Pancreas (tissue), 10 donors: Measurements from ENCODE around the gene HMCN1. TPM values are rescaled to one million over a fixed set of nuclear protein-coding genes. Genes with fewer than 3 reads are reported as not detected.

Experiments used
- ATAC-seq, 4 donors: fragments of 200-7000 bp; cut with Tn5 transposase; one replicate each; pipeline versions ENCODE4 v1.8.0 to v1.9.1; 2020; ENCODE audit warnings: mild to moderate bottlenecking in 4 of 4, moderate library complexity in 4 of 4
- DNase-seq, 6 donors: peaks; one replicate each; pipeline ENCODE4 v3.0.0-alpha.2; 2020
- FAIRE-seq: peaks from 2 replicates; lab custom pipeline; 2012; peaks lifted over from hg19 to GRCh38; lab: Jason Lieb, UNC
- H3K27ac ChIP-seq, 4 donors: fragments of 200-600 bp; sonication (generic); 1 replicate in 3 of 4; 2 replicates in 1 of 4; pipeline versions ENCODE4 v1.5.0 to v1.8.0; 2020
- H3K27me3 ChIP-seq, 4 donors: fragments of 200-600 bp; one replicate each; pipeline ENCODE4 v1.8.0; 2021
- H3K36me3 ChIP-seq, 3 donors: fragments of 200-600 bp; sonication (generic) in 1 of 3; one replicate each; pipeline versions ENCODE4 v1.5.0 to v1.8.0; 2020 to 2021
- H3K4me1 ChIP-seq, 3 donors: fragments of 200-600 bp; one replicate each; pipeline ENCODE4 v1.8.0; 2021
- H3K4me3 ChIP-seq, 4 donors: fragments of 200-600 bp; sonication (generic) in 2 of 4; one replicate each; pipeline versions ENCODE4 v1.5.0 to v1.8.0; 2020 to 2021
- H3K9me3 ChIP-seq, 4 donors: fragments of 200-600 bp; one replicate each; pipeline ENCODE4 v1.8.0; 2021
- CTCF ChIP-seq, 4 donors: fragments of 200-600 bp; sonication (generic) in 3 of 4; IDR thresholded peaks; one replicate each; pipeline versions ENCODE4 v1.5.0 to v1.8.0; 2021; ENCODE audit warnings: antibody characterized with exemption in 4 of 4
- WGBS, 2 donors: extraction: QIAGEN DNeasy Blood & Tissue Kit; methylation state at CpG; one replicate each; pipeline ENCODE4 v1.1.7; 2013; 5-methylcytosine and 5-hydroxymethylcytosine counted together
- intact Hi-C, 3 donors: fragments of 100-400 bp; cut with DNase I; formaldehyde crosslinking; loops; one replicate each; pipeline versions ENCODE4 v1.11.1 to v1.14.2; 2022
- polyA plus RNA-seq, 2 donors: library from polyadenylated mRNA; stranded (reverse); fragments of 200-250 nt; gene quantifications; one replicate each; pipeline ENCODE4 v1.2.3, GENCODE V29; 2013
- total RNA-seq, 6 donors: library from RNA; stranded (reverse); fragmentation: NEBNext Ultra II Directional in 4 of 6; extraction: Animal tissue kit (Norgen Biotek cat#: 25700) in 4 of 6; gene quantifications; one replicate each; pipeline versions ENCODE4 v1.2.1 to v1.2.4, GENCODE V29; 2021 to 2023
- donor health status: healthy with polysubstance abuse.
- donor health status: DM: no; HTN: no; CAD: no; lungs with moderate emphysema.
- donor health status: DM: no; HTN: no; CAD: no.
- donor health status: control.
- donor health status: control.
- donor health status: Bipolar disorder and iron deficiency.
- donor health status: DM: yes; HTN: yes; CAD: no.
- donor health status: DM: no; HTN: no; CAD: no.
- donor health status: DM: no; HTN: no; CAD: no.
- donor health status: DM: yes; HTN: yes; CAD: no.

The HMCN1 gene
- total and polyA plus RNA-seq, 8 donors: 0.19 to 4.8 (median 0.60) TPM

GRCh38 chr1:185816460-185816859, 82.3 kb downstream of the HMCN1 start:
- FAIRE-seq (no peak), DNase-seq (no peak), ATAC-seq (no peak)
- WGBS, 2 donors: 24 to 27% methylated on average over 1 of the region's 1 CpG
- intact Hi-C loops: no loop called here
- TF ChIP-seq CTCF (IDR thresholded peaks at IDR 0.05): no peak
- Histone ChIP-seq H3K4me1 (no peaks in the 10 kb centered on the region), H3K36me3 (no peaks in the 10 kb centered on the region), H3K9me3 (no peaks in the 10 kb centered on the region), H3K4me3 (no peak overlapping the region), H3K27ac (no peak overlapping the region), H3K27me3 (no peaks in the 10 kb centered on the region)

GRCh38 chr1:185819798-185820197, 85.6 kb downstream of the HMCN1 start:
- ATAC-seq (no peak), FAIRE-seq (no peak), DNase-seq (no peak)
- Histone ChIP-seq H3K4me1 (no peaks in the 10 kb centered on the region), H3K27me3 (no peaks in the 10 kb centered on the region), H3K9me3 (no peaks in the 10 kb centered on the region), H3K4me3 (no peak overlapping the region), H3K27ac (no peak overlapping the region), H3K36me3 (no peaks in the 10 kb centered on the region)
- TF ChIP-seq CTCF (IDR thresholded peaks at IDR 0.05): no peak
- intact Hi-C loops: no loop called here

- Histone ChIP-seq H3K27me3 (peaks cover 0 to 3% (median 0%) of the 10 kb centered on the region in 4 donors), H3K36me3 (no peaks in the 10 kb centered on the region), H3K9me3 (no peaks in the 10 kb centered on the region), H3K4me3 (no peak overlapping the region), H3K4me1 (no peaks in the 10 kb centered on the region), H3K27ac (no peak overlapping the region)
- ATAC-seq (no peak), DNase-seq (no peak), FAIRE-seq (no peak)
- intact Hi-C loops: no loop called here
- 84 to 94% methylated on average over 3 of the region's 3 CpGs for WGBS, 2 donors
- no peak for TF ChIP-seq CTCF (IDR thresholded peaks at IDR 0.05)
Observed at GRCh38 chr1:185821612-185822385, 87.6 kb downstream of the HMCN1 start.

- no peak overlapping the region for H3K27ac ChIP-seq
- WGBS, 2 donors: 80 to 93% methylated on average over 2 of the region's 2 CpGs
- FAIRE-seq: no peak
Observed at GRCh38 chr1:185823467-185823866, 89.3 kb downstream of the HMCN1 start.

More at GRCh38 chr1:185823467-185823866, 89.3 kb downstream of the HMCN1 start:
- no peak for TF ChIP-seq CTCF (IDR thresholded peaks at IDR 0.05)
- intact Hi-C loops: no loop called here
- Histone ChIP-seq H3K36me3 (no peaks in the 10 kb centered on the region), H3K4me1 (no peaks in the 10 kb centered on the region), H3K9me3 (no peaks in the 10 kb centered on the region), H3K4me3 (no peak overlapping the region), H3K27me3 (peaks cover 0 to 3% (median 0%) of the 10 kb centered on the region in 4 donors)
- ATAC-seq (no peak), DNase-seq (no peak)
